Large intestine (tissue), 3 donors: ENCODE data around the gene PTP4A2. TPM values are rescaled to one million over a fixed set of nuclear protein-coding genes. Genes with fewer than 3 reads are reported as not detected.

Source experiments
- DNase-seq, 2 donors: peaks; one replicate each; pipeline versions ENCODE4 v3.0.0 to v3.0.0-alpha.2; 2013
- H3K27ac ChIP-seq: one replicate; pipeline ENCODE4 v1.5.1; 2013; ENCODE audit warnings: low read length
- H3K27me3 ChIP-seq: 2 replicates; pipeline ENCODE4 v1.6.1; 2013; ENCODE audit warnings: low read length; ENCODE audit not compliant: control insufficient read depth, insufficient read depth
- H3K36me3 ChIP-seq: 2 replicates; pipeline ENCODE4 v1.6.1; 2013; ENCODE audit warnings: low read length; ENCODE audit not compliant: control insufficient read depth, insufficient read depth
- H3K4me1 ChIP-seq: one replicate; pipeline ENCODE4 v1.6.1; 2013; ENCODE audit warnings: low read length; ENCODE audit not compliant: control insufficient read depth, insufficient read depth
- H3K4me3 ChIP-seq: one replicate; pipeline ENCODE4 v1.5.1; 2013; ENCODE audit warnings: low read length
- H3K9me3 ChIP-seq: one replicate; pipeline ENCODE4 v1.6.1; 2013; ENCODE audit warnings: mild to moderate bottlenecking, low read depth, low read length, moderate library complexity; ENCODE audit not compliant: control insufficient read depth
- WGBS: methylation state at CpG from one replicate; pipeline ENCODE4 v1.1.5; 2013; ENCODE audit warnings: low lambda C conversion rate; ENCODE audit not compliant: insufficient coverage; 5-methylcytosine and 5-hydroxymethylcytosine counted together
- polyA plus RNA-seq: library from polyadenylated mRNA; unstranded; fragments of 120-200 nt; gene quantifications from one replicate; pipeline ENCODE4 v1.2.1, GENCODE V29; 2013

Gene PTP4A2
- polyA plus RNA-seq, 1 donor: 188 TPM

- no peak for DNase-seq
- 83% methylated on average over 1 of the region's 7 CpGs for WGBS
- Histone ChIP-seq H3K4me1 (peaks cover 6% of the 10 kb centered on the region), H3K36me3 (no peaks in the 10 kb centered on the region), H3K4me3 (no peak overlapping the region), H3K27ac (no peak overlapping the region), H3K27me3 (no peaks in the 10 kb centered on the region), H3K9me3 (no peaks in the 10 kb centered on the region)
These were observed 49.9 kb downstream of the PTP4A2 start for GRCh38 chr1:31888291-31888690.

- no peaks in the 10 kb centered on the region for H3K27me3 ChIP-seq
- no peak for DNase-seq
- no peak overlapping the region for H3K4me3 ChIP-seq
- H3K27ac ChIP-seq: no peak overlapping the region
- WGBS: no CpG with 5 or more reads among the region's 3 CpGs
- no peaks in the 10 kb centered on the region for H3K9me3 ChIP-seq
- peaks cover 7% of the 10 kb centered on the region for H3K4me1 ChIP-seq
- no peaks in the 10 kb centered on the region for H3K36me3 ChIP-seq
These were observed 51.3 kb downstream of the PTP4A2 start for GRCh38 chr1:31886866-31887265.

- Histone ChIP-seq H3K36me3 (no peaks in the 10 kb centered on the region), H3K4me1 (peaks cover 14% of the 10 kb centered on the region), H3K9me3 (no peaks in the 10 kb centered on the region), H3K27me3 (no peaks in the 10 kb centered on the region), H3K4me3 (no peak overlapping the region), H3K27ac (no peak overlapping the region)
- WGBS: 100% methylated on average over 1 of the region's 2 CpGs
- DNase-seq: no peak
These were observed 52.3 kb downstream of the PTP4A2 start for GRCh38 chr1:31885851-31886250.

DNA sequence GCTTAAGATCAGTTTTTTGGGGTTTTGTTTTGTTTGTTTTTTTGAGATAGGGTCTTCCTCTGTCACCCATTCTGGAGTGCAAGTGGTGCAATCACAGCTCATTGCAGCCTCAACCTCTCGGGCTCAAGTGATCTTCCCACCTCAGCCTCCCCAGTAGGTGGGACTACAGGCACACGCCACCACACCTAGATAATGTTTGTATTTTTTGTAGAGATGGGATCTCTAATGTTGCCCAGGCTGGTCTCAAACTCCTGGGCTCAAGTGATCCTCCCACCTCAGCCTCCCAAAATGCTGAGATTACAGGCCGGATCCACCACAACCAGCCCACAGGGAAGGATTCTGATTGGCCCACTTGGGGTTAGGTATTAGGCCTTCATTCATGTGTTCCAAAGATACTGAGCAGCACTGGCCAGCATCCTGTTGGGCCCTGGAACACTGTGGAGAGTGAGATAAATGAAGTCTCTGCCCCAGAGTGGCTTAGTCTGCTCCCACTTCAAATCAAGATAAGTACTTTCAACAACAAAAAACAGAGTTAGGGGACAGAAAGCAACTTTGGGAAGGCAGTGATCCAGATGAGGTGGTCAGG lies 54.7 kb downstream of the PTP4A2 start:
- no CpG with 5 or more reads among the region's 3 CpGs for WGBS
- no peaks in the 10 kb centered on the region for H3K9me3 ChIP-seq
- peaks cover 18% of the 10 kb centered on the region for H3K4me1 ChIP-seq
- no peaks in the 10 kb centered on the region for H3K27me3 ChIP-seq
- no peak for DNase-seq
- H3K27ac ChIP-seq: no peak overlapping the region
- H3K36me3 ChIP-seq: no peaks in the 10 kb centered on the region
- no peak overlapping the region for H3K4me3 ChIP-seq

DNA sequence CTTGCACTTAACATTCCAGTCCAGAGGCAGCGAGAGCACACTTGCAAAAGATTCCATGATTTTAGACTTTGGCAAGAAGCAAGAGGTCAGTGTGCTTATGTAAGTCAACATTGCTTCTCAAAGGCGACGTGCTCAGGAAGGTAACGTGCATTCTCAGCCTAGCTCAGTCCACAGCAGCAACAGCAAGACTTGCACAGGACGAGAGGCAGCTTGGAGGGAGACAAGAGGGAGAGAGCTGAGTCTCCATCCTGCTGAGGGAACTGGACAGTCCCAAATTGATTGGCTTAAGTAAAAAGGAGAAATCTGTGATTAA lies 56.5 kb downstream of the PTP4A2 start:
- peak; percentile 77 to 87 for DNase-seq
- Histone ChIP-seq H3K27me3 (no peaks in the 10 kb centered on the region), H3K27ac (peak overlapping the region; percentile 72), H3K36me3 (no peaks in the 10 kb centered on the region), H3K4me3 (peak overlapping the region; percentile 8), H3K4me1 (peaks cover 22% of the 10 kb centered on the region), H3K9me3 (no peaks in the 10 kb centered on the region)
- WGBS: no CpG with 5 or more reads among the region's 5 CpGs

DNA sequence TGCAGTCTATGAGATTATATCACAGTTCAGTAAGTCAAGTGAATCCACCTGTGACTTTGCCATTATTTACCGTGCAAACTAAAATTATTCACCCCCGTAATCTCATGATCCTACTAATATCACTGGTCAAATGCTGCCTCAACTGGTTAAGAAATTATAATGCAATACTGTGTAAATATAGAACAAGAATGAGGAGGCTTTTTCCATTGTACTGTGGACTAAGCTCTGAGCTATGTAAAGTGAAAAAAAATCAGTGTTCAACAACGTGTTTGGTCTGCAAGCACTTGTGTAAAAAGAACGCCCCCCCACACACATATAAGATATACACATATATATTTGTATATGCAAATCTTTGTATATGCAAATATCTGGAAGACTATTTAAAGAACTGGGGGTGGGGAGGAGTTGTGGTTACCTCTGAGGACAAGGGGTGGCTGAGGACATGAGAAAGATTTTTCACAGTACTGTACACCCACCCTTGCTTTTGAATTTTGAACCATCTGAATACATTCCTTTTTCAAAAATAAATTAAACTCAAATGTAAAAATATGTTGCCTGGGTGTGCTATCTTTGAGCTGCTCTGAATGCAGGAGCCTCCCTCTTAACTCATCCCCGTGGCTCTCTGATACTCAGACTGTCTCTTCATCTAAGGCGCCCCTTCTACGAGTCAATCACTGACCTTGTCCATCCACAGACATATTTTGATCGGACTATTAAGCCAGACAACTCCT lies 57.0 kb downstream of the PTP4A2 start:
- H3K27ac ChIP-seq: peak overlapping the region; percentile 72
- H3K9me3 ChIP-seq: no peaks in the 10 kb centered on the region
- DNase-seq: peak; percentile 33 to 59
- no peaks in the 10 kb centered on the region for H3K36me3 ChIP-seq
- peaks cover 27% of the 10 kb centered on the region for H3K4me1 ChIP-seq
- 40% methylated on average over 1 of the region's 8 CpGs for WGBS
- H3K27me3 ChIP-seq: no peaks in the 10 kb centered on the region
- peak overlapping the region; percentile 8 for H3K4me3 ChIP-seq

DNA sequence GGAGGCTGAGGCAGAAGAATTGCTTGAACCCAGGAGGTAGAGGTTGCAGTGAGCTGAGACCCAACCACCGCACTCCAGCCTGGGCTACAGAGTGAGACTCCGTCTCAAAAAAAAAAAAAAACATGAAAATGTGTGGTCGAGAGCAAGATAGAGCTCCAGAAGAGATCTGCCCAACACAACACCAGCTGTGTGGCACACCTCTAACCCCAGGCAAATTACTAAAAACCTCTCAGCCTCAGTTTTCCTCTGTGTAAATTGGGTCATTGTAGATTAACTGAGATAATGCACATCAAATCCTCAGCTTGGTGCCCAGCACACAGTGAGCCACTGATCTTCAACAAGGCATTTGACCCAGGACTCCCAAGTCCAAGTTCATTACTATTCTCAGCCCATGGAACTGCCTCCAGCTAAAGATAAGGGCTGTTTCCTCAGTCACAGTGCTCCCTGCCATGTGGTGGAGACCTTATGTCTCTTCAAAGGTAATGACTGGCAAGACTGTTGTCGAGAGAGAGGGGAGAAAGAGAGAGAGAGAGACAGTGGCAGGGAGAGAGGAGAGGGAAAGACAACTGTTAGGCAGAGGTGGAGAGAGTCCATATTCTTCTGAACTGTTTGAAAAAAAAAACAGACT lies 58.1 kb downstream of the PTP4A2 start:
- Histone ChIP-seq H3K9me3 (no peaks in the 10 kb centered on the region), H3K4me3 (no peak overlapping the region), H3K27ac (peak overlapping the region; percentile 60), H3K4me1 (peaks cover 30% of the 10 kb centered on the region), H3K36me3 (no peaks in the 10 kb centered on the region), H3K27me3 (no peaks in the 10 kb centered on the region)
- 36% methylated on average over 2 of the region's 4 CpGs for WGBS
- peak; percentile 70 to 83 for DNase-seq

DNA sequence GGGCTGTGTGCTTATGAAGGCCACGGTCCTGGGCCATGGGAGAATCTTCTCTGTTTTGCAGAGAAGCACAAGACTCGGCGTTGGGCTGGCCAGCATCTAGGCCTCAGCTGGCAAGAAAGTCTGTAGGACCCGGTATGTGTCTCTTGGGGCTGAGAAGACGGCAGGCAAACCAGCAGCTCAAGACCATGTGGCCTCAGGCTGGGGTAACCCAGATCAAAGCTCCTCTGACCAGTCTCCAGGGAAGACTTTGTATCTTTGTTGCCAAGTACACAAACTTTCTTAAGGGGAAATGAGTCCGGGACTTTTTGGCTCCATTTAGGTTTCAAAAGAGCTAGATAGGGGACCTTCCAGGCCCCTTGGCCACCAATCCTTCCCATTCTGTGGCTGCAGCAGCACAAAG lies 60.1 kb downstream of the PTP4A2 start:
- peak; percentile 23 to 49 for DNase-seq
- peak overlapping the region; percentile 53 for H3K27ac ChIP-seq
- H3K9me3 ChIP-seq: no peaks in the 10 kb centered on the region
- H3K27me3 ChIP-seq: no peaks in the 10 kb centered on the region
- no CpG with 5 or more reads among the region's 6 CpGs for WGBS
- H3K4me3 ChIP-seq: no peak overlapping the region
- H3K4me1 ChIP-seq: peaks cover 30% of the 10 kb centered on the region
- no peaks in the 10 kb centered on the region for H3K36me3 ChIP-seq

DNA sequence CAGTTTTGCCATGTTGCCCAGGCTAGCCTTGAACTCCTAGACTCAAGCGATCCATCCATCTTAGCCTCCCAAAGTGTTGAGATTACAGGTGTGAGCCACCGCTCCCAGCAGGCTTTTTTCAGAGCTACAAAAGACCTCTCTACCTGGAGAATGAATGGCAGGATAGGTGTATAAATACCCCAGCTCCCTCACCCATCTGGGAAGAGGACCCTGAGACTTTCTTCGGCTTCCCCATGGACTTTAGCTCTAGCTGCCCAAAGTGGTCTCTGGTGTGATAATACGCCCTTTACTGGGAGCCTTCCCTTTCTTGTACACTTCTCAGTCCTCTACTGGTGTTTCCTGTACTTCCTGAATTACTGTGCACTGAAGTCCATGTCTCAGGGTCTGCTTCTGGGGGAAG lies 60.6 kb downstream of the PTP4A2 start:
- no CpG with 5 or more reads among the region's 4 CpGs for WGBS
- Histone ChIP-seq H3K9me3 (no peaks in the 10 kb centered on the region), H3K4me3 (no peak overlapping the region), H3K4me1 (peaks cover 30% of the 10 kb centered on the region), H3K27ac (peak overlapping the region; percentile 9), H3K36me3 (no peaks in the 10 kb centered on the region), H3K27me3 (no peaks in the 10 kb centered on the region)
- no peak for DNase-seq

GRCh38 chr1:31875636-31876236 lies 62.4 kb downstream of the PTP4A2 start:
- Histone ChIP-seq H3K4me3 (no peak overlapping the region), H3K36me3 (no peaks in the 10 kb centered on the region), H3K27me3 (no peaks in the 10 kb centered on the region), H3K27ac (peak overlapping the region; percentile 46), H3K9me3 (no peaks in the 10 kb centered on the region), H3K4me1 (peaks cover 20% of the 10 kb centered on the region)
- 0% methylated on average over 2 of the region's 11 CpGs for WGBS
- peak; percentile 37 to 75 for DNase-seq
